Putamen (tissue), 1 donor: ENCODE results near the gene CD5L.

ENCODE experiments used
- DNase-seq: peaks from one replicate; pipeline ENCODE4 v3.0.0-alpha.2; 2016; ENCODE audit warnings: low spot score

Gene CD5L

DNA sequence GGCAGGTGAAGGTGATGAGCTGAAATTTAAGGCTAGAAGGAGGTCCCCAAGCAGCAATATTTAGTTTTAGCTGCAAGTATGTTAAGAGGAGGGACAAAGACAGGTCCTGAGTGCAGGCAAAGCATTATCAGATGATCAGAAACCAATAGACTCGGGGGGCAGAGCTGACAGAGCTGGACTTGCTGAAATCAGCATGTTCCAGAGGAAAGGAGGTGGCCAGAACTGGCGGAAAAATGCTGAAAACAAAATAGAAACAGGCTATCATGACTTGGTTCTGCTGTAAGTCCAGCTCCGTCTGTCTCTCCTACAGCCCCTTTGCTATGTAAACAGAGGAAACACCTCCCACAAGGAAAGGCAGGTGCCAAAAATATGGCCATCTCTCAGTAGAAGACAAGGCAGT lies at the start of gene CD5L:
Gene CD5L (minus strand): TSS at position 101 of the 400 bp plus-strand sequence. CDS start 107 bp downstream, outside the sequence.
- no peak for DNase-seq

GRCh38 chr1:157882580-157882979 lies 41.0 kb upstream of the CD5L start:
- no peak for DNase-seq

DNA sequence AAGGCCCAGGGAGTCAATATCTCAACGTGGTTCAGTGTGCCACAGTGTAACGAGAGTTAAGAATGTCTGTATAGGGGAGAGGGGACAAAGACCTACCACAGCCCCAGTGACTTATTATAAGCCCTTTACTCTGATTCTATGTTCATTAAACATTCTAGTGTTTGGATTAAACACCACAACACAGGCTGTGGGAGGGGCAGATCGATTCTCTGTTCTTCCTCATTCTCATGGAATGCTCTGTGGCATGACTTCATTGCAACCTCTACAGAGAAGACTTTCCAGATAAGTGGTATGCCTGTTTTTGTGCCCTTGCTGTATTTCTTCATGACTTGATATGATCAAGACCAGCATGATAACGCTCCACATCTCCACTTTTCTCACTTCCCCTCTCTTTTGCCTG lies 39.0 kb upstream of the CD5L start:
- DNase-seq, result no peak

GRCh38 chr1:157878059-157878458 lies 36.5 kb upstream of the CD5L start:
- DNase-seq, result no peak

- DNase-seq, result no peak
Observed at GRCh38 chr1:157870490-157870889, 28.9 kb upstream of the CD5L start.

- no peak for DNase-seq
Observed at GRCh38 chr1:157868654-157869053, 27.0 kb upstream of the CD5L start.

- no peak for DNase-seq
Observed at GRCh38 chr1:157862114-157863070, 20.8 kb upstream of the CD5L start.

DNA sequence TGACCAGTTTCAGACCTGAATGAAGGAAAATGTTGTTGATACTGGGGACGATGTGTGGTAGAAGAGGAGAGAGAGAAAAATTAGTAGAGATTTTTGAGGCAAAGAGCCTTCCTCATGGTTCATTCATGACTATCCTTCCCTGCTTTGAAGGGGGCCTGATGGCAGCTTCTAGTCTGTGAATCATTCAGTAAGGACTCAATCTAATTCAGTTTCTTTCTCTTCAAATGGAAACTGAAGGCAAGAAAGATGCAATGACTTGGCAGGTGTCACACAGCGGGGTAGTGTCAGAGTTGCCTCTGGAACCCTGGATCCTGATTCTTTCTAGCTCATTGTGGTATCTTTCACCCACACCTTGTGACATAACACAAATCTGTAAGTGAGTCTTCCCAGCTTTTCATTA lies 14.9 kb upstream of the CD5L start:
- DNase-seq, result no peak

GRCh38 chr1:157852476-157852875 lies 10.9 kb upstream of the CD5L start:
- DNase-seq, result no peak

- DNase-seq, result peak; percentile 5
Observed at GRCh38 chr1:157849229-157849875, 7.7 kb upstream of the CD5L start.

DNA sequence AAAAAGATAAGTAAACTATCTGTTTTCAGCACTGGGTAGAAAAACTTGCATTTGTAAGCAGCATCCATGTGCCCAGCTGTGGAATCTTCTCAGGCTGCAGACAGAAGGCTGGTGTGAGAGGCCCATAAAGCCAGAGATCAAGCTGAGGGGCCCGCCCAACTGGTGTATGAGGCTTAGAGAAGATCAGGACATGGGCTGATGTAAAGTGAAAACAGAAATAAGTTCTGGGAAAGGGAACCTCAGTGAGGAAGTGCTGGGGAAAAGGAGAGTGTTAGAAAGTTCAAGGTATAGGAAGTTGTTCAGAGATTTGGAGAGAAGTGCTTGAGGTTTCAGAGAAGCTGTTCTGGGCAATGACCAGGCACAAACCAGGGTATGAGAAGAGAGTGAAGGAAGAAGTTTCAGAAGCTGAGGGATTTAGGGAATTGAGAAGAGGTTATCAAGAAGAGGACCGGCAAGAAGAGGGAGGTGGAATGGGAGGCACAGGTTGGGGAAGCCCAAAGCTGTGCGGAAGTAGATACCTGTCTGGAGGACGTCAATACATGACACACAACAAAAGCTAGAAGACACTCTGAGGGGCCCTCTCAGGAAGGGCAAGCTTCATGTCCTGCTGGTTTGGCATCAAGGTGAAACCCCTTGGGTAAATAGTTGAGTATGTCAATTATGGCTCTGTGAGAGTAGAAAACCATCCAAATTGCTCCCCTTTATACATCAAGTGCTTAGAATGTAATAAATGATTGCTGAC lies 2.7 kb upstream of the CD5L start:
- peak; percentile 18 for DNase-seq

DNA sequence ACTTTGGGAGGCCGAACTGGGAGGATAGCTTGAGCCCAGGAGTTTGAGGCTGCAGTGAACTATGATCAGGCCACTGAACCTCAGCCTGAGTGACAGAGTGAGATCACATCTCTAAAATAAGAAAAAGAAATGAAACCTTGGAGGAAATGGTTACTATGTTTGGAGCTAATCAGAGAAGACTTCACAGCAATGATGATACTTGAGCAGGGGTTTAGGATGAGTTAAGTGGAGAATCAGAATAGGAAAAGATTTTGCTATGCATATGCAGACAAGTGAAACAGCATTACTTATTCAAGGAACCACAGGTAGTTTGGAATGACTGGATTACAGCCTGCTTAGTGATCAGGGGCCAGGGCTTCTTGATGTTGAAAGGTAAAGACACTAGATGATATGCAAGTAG lies 1.3 kb upstream of the CD5L start:
- no peak for DNase-seq

GRCh38 chr1:157838966-157839365 lies 2.6 kb downstream of the CD5L start:
- DNase-seq, result no peak

DNA sequence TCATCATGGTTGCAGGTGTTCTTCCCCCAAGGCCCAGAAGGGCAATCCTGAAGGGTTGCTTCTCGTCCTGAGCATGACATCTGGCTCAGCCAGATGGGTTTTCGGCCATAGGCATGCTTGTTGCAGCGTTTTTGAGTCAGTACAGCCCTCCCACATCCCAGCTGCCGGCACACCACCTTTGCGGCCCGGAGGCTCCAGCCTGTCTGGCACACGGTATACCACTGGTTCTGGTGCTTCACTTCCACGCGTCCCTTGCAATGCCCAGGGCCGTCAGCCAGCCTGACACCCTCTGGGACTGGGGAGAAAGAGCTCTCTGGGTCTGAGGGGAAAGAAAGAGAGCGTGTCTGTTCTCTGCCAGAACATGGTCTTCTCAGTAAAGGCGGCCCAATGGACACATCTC lies 7.2 kb downstream of the CD5L start:
- no peak for DNase-seq

DNA sequence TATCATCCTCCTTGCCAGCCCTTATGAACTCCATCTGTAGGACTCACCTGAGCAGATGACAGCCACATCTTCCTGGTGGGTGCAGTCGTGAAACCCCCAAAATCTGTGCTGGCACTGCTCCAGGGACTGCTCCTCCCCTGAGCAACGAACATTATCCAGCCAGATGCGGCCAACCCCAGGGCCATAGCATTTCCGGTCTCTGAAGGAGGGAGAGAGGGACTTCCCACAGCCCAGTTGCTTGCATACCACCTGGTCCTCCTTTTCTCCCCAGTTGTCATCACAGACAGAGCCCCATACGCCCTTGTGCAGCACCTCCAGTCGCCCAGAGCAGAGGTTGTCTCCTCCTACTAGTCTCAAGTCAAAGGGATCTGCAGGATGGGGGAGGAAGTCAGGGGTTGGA lies 8.5 kb downstream of the CD5L start:
- DNase-seq, result no peak

DNA sequence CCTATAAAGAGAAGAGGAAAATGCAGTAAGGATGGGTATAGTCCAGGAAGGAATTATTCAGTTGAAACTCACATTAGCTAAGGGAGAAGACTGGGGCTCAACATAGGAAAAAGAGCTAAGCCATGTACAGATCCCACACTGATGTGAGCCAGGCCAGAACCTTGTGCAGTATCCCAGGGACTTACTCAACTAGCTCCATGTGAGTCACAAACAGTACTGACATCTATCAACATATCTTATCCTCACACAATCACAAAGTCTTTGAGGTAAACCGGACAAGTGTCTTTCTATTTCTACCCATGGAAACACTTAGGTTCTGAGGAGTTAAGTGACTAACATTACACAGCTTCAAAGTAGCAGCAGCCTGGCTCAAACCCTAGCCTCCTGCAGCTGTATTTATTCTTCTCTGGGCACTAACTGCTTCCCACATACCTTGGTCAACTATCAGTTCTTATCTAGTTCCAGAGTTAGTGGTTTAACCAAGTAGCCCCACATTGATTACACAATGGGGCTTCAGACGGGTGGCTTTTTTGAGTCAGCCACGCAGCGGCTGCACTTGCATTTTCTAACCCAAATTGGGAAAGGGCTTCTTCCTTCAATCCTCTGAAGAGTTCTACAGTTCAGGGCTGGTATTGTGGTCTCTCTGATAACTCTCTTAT lies 9.5 kb downstream of the CD5L start:
- no peak for DNase-seq

DNA sequence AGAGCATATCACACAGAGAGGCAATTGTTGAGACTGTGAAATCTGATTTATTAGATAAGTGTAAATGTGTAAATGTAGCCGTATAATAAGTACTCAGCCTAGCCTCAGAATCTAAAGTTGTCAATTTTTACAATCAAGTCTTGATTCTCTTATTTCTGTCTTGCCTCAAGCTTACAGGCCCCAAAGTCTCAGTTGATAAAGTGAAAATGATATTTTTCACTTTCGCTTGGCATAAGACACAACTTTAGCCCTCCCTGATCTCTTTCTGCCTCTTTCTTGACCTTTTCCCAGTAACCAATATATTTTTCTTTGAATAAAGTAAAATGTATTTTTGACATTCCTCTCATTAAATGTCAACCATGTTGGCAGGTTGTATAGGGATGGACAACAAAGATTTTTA lies 10.7 kb downstream of the CD5L start:
- DNase-seq, result no peak

DNA sequence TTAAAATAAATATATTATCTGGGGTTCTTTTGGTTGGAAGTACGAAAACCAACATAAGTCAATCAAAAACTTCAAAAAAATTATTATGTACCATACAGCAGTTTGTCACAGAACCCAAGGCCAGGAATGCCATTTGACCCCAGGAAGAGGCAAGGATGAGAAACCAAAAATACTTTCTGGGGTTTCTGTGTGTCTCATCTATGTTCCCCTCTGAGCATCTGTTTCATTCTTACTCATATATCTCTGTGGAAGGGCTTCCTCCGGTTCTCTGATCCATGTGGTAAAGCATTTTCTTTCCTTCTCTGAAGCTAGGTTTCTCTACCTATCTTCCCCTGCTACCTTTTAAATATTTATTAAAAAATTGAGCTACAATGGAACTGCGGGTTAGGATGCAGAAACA lies 11.9 kb downstream of the CD5L start:
- DNase-seq, result no peak

DNA sequence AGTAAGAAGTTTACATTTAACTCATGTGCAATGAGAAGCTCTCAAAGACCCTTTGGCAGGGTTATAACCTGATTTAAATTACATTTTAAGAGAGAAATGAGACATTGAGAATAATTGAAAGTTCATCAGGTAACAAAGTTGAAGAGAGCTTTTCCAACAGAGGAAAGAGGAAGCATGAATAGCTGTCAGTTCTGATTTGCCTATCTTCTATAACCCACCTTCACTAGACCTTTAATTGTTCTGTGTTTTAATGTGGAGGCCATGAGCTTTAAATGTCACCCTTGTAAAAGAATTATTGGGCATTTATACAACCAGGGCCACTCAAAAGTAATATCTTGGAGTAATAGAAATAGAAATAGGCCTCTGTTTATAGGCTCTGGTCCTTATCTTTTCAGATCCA lies 12.4 kb downstream of the CD5L start:
- no peak for DNase-seq

DNA sequence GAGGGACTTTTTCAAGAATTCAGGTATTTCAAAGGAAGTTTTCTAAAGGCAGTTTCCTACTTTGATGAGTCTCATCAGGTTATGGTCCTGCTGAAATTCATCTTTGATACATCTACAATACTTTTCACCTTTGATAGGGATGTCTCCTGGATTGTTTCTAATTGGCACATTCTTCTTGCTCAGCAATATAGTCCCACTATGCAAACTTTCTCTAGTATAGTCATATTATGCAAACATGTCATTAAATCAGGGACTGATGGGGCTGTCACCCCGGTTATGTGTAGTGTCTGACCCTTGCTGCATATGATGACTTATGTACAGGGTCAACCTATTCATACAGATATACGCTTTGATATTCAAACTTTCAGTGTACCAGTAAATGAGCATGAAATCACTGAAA lies 21.3 kb downstream of the CD5L start:
- no peak for DNase-seq

GRCh38 chr1:157819896-157820295 lies 21.7 kb downstream of the CD5L start, which contains the start of gene FCRL1:
FCRL1 (minus strand) TSS chr1:157820120; CDS start chr1:157820037, 83 bp downstream.
- no peak for DNase-seq

- no peak for DNase-seq
Observed at GRCh38 chr1:157819215-157819614, 22.4 kb downstream of the CD5L start.
